Astrocyte of the cerebellum (primary cell): Measurements from ENCODE around the gene PIP5KL1.
A peak's percentile ranks its signal among the peaks of the same experiment; 100 is the strongest.

Experiments used
- DNase-seq: peaks from one replicate; pipeline ENCODE4 v3.0.0-alpha.2; 2011; ENCODE audit warnings: low read depth
- H3K4me3 ChIP-seq: 2 replicates; pipeline ENCODE4 v1.5.1; 2011; ENCODE audit warnings: mild to moderate bottlenecking, low read depth, low read length, moderate library complexity
- in situ Hi-C: cut with HindIII; loops from 2 replicates; pipeline ENCODE4 v1.10.0; 2017; ENCODE audit warnings: low sequenced_read_pairs
- TF ChIP-seq, protein P1 (sequence below): IDR thresholded peaks from 2 replicates; pipeline ENCODE4 v1.5.1; 2012; ENCODE audit warnings: low read length, low read depth, moderate library complexity, mild to moderate bottlenecking; ENCODE audit errors: missing control alignments

The PIP5KL1 gene

GRCh38 chr9:127903557-127904475 lies 26.8 kb downstream of the PIP5KL1 start:
- no peak for DNase-seq

DNA sequence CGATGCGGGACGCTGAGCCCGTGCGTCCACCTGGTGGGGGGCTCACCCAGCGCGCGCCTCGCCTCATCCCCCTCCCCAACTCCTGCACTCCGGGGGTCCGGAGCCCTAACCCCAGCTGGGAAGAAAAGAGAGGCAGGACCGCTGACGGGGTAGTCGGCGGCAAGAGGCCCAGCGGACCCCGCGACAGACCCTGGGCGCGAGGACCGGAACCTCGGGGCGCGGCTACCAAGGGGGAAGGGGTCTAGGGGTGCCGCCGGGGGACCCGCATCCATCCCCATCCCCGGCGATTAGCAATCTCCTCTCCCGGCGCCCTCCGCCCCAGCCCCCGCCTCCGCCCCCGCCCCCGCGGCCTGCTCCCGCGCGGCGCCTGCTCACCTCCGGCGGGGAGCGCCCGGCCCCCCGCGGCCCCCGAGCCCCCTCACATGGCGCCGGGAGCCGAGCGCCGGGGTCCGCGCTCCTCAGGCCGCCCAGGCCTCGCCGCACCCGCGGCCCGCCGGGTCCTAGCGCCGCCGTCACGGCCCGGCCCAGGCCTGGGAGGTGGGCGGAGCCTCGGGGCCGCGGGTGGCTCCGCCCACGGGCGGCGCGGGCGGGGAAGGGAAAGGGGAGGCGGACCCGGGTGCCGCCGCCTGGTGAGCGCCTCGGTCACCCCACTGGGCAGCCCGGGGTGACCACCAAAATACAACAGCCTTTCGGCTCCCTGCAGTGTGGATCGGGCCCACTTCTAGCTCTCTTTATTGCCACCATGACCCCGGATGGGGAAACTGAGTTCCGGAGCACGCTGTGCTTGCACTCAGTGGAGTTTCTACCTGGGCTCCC lies 31.2 kb downstream of the PIP5KL1 start, which contains the start of gene ST6GALNAC6:
Gene ST6GALNAC6, minus strand, starts transcription at position 476 of the 816 bp plus-strand sequence. CDS start 1,622 bp downstream, outside the sequence.
- peak within 1 kb of the TSS; percentile 89 for H3K4me3 ChIP-seq
- no peak for DNase-seq
- in situ Hi-C loops: no loop called here
- TF ChIP-seq, protein P1, sequence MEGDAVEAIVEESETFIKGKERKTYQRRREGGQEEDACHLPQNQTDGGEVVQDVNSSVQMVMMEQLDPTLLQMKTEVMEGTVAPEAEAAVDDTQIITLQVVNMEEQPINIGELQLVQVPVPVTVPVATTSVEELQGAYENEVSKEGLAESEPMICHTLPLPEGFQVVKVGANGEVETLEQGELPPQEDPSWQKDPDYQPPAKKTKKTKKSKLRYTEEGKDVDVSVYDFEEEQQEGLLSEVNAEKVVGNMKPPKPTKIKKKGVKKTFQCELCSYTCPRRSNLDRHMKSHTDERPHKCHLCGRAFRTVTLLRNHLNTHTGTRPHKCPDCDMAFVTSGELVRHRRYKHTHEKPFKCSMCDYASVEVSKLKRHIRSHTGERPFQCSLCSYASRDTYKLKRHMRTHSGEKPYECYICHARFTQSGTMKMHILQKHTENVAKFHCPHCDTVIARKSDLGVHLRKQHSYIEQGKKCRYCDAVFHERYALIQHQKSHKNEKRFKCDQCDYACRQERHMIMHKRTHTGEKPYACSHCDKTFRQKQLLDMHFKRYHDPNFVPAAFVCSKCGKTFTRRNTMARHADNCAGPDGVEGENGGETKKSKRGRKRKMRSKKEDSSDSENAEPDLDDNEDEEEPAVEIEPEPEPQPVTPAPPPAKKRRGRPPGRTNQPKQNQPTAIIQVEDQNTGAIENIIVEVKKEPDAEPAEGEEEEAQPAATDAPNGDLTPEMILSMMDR: no peak

More at GRCh38 chr9:127903557-127904475, 26.8 kb downstream of the PIP5KL1 start:
- no peak overlapping the region for H3K4me3 ChIP-seq
- TF ChIP-seq, protein P1: no peak
- in situ Hi-C loops: no loop called here

- peak overlapping the region; percentile 89 for H3K4me3 ChIP-seq
- in situ Hi-C loops: no loop called here
- TF ChIP-seq, protein P1: no peak
- no peak for DNase-seq
Measured at GRCh38 chr9:127898433-127899127, 32.0 kb downstream of the PIP5KL1 start.

GRCh38 chr9:127897193-127897692 lies 33.3 kb downstream of the PIP5KL1 start:
- in situ Hi-C loops: no loop called here
- H3K4me3 ChIP-seq: peak overlapping the region; percentile 4
- TF ChIP-seq, protein P1: no peak
- DNase-seq: no peak

- in situ Hi-C loops: no loop called here
Measured at GRCh38 chr9:127896395-127897192, 34.0 kb downstream of the PIP5KL1 start.

More at GRCh38 chr9:127896395-127897192, 34.0 kb downstream of the PIP5KL1 start:
- H3K4me3 ChIP-seq: peak overlapping the region; percentile 4
- TF ChIP-seq, protein P1: no peak
- DNase-seq: no peak
